Astrocyte (in vitro differentiated cells and primary cell): ENCODE measurements around the gene SRC. TPM values are rescaled to one million over a fixed set of nuclear protein-coding genes. Genes with fewer than 3 reads are reported as not detected.

Experiments used
- DNase-seq: peaks from one replicate; pipeline ENCODE4 v3.0.0-alpha.2; 2010; ENCODE audit warnings: low read depth
- FAIRE-seq: peaks from 2 replicates; lab custom pipeline; 2011; peaks lifted over from hg19 to GRCh38; lab: Jason Lieb, UNC
- H2AFZ ChIP-seq: 2 replicates; pipeline ENCODE4 v1.6.0; 2012; ENCODE audit warnings: low read depth, low read length, inconsistent platforms
- H3K27ac ChIP-seq: 2 replicates; pipeline ENCODE4 v1.5.1; 2011; ENCODE audit warnings: low read depth, low read length, inconsistent platforms
- H3K27me3 ChIP-seq: 2 replicates; pipeline ENCODE4 v1.6.0; 2011; ENCODE audit warnings: low read length, inconsistent platforms; ENCODE audit not compliant: insufficient read depth
- H3K36me3 ChIP-seq: 2 replicates; pipeline ENCODE4 v1.5.1; 2011; ENCODE audit warnings: low read length, inconsistent platforms; ENCODE audit not compliant: insufficient read depth
- H3K4me1 ChIP-seq: 2 replicates; pipeline ENCODE4 v1.5.1; 2011; ENCODE audit warnings: low read length, inconsistent platforms; ENCODE audit not compliant: insufficient read depth
- H3K4me2 ChIP-seq: 2 replicates; pipeline ENCODE4 v1.6.0; 2012; ENCODE audit warnings: low read length, inconsistent platforms
- H3K4me3 ChIP-seq: 2 replicates; pipeline ENCODE4 v1.5.1; 2011; ENCODE audit warnings: low read depth, mild to moderate bottlenecking, low read length, inconsistent platforms; ENCODE audit not compliant: insufficient read depth
- H3K79me2 ChIP-seq: 2 replicates; pipeline ENCODE4 v1.6.0; 2012; ENCODE audit warnings: mild to moderate bottlenecking, low read length, inconsistent platforms; ENCODE audit not compliant: insufficient read depth
- H3K9ac ChIP-seq: 2 replicates; pipeline ENCODE4 v1.6.0; 2012; ENCODE audit warnings: mild to moderate bottlenecking, low read length, inconsistent platforms
- H3K9me3 ChIP-seq: 2 replicates; pipeline ENCODE4 v1.5.1; 2012; ENCODE audit warnings: low read depth, mild to moderate bottlenecking, low read length, inconsistent platforms; ENCODE audit not compliant: insufficient read depth
- H4K20me1 ChIP-seq: 2 replicates; pipeline ENCODE4 v1.6.0; 2012; ENCODE audit warnings: low read length, inconsistent platforms; ENCODE audit not compliant: insufficient read depth
- H3K27ac Mint-ChIP-seq: one replicate; pipeline ENCODE4 v1.8.0; 2021; ENCODE audit warnings: mild to moderate bottlenecking, mixed read lengths; ENCODE audit not compliant: unreplicated experiment
- H3K27me3 Mint-ChIP-seq: one replicate; pipeline ENCODE4 v1.8.0; 2021; ENCODE audit warnings: low read depth, mixed read lengths; ENCODE audit not compliant: unreplicated experiment
- H3K36me3 Mint-ChIP-seq: one replicate; pipeline ENCODE4 v1.8.0; 2021; ENCODE audit warnings: low read depth, mixed read lengths; ENCODE audit not compliant: unreplicated experiment
- H3K4me1 Mint-ChIP-seq: one replicate; pipeline ENCODE4 v1.8.0; 2021; ENCODE audit warnings: low read depth, mixed read lengths; ENCODE audit not compliant: unreplicated experiment
- H3K4me3 Mint-ChIP-seq: one replicate; pipeline ENCODE4 v1.8.0; 2021; ENCODE audit warnings: mild to moderate bottlenecking, moderate library complexity, mixed read lengths; ENCODE audit not compliant: unreplicated experiment
- H3K9me3 Mint-ChIP-seq: one replicate; pipeline ENCODE4 v1.8.0; 2021; ENCODE audit warnings: mild to moderate bottlenecking, mixed read lengths; ENCODE audit not compliant: unreplicated experiment
- CTCF ChIP-seq: IDR thresholded peaks from 2 replicates; pipeline ENCODE4 v1.5.1; 2011; ENCODE audit warnings: low read depth, mild to moderate bottlenecking, inconsistent platforms, low read length, moderate library complexity; ENCODE audit not compliant: insufficient read depth
- EZH2 ChIP-seq: IDR thresholded peaks from 2 replicates; pipeline ENCODE4 v1.6.1; 2012; ENCODE audit warnings: mild to moderate bottlenecking, low read length, inconsistent platforms; ENCODE audit not compliant: insufficient read depth
- total RNA-seq: library from RNA; stranded (reverse); gene quantifications from 2 replicates; pipeline ENCODE4 v1.2.1, GENCODE V29; 2021

The SRC gene
- total RNA-seq, 1 donor from 2014 or later = 33.4 TPM

DNA sequence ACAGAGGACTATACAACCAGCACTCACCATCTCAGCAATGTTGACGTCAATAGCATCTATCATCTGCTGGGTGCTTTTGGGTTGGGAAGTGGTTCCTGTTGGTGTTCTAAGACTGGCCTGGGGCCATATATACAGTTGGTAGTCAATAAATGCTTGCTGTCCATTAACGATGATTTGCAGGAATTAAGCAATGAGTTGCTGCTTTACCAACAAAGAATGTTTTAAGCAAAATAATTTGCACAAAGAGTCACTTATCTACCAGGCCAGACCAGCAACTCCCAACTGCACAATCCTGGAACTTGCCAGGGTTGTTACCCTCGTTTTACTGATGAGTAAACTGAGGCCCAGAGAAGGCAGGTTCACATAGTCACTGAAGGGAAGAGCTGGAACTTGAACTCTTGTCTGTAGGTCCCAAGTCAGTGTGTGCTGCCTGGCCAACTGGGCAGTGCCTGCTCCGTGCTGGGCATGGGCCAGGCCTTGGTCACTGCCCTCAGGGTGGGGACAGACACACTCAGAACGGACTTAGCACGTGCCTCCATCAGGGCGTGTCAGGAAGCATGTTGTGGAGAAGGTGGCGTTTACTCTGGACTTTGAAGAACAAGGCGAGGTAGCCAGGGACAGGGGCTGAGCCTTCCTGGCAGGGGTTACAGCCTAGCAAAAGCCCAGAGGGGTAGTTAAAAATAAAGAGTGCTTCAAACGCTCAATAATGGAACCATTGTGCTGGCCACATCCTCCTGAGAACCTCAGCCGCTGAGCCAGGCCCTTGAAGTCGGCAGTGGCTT is 2.5 kb upstream of the SRC start:
- H3K27ac ChIP-seq = no peak overlapping the region
- peaks cover 17% of the 10 kb centered on the region for H4K20me1 ChIP-seq
- H3K27me3 Mint-ChIP-seq = no peaks in the 10 kb centered on the region
- no peak overlapping the region for H2AFZ ChIP-seq
- H3K27ac Mint-ChIP-seq = no peak overlapping the region
- no peaks in the 10 kb centered on the region for H3K9me3 Mint-ChIP-seq
- H3K36me3 ChIP-seq = no peaks in the 10 kb centered on the region
- DNase-seq (no peak), FAIRE-seq (no peak)
- H3K79me2 ChIP-seq = peaks cover 20% of the 10 kb centered on the region
- H3K4me1 Mint-ChIP-seq = peaks cover 9% of the 10 kb centered on the region
- no peak overlapping the region for H3K9ac ChIP-seq
- H3K4me1 ChIP-seq = peaks cover 8% of the 10 kb centered on the region
- no peaks in the 10 kb centered on the region for H3K9me3 ChIP-seq
- H3K4me3 ChIP-seq = no peak overlapping the region
- H3K4me2 ChIP-seq = no peak overlapping the region
- TF ChIP-seq CTCF (no peak), EZH2 (no peak)
- peaks cover 2% of the 10 kb centered on the region for H3K36me3 Mint-ChIP-seq
- H3K4me3 Mint-ChIP-seq = peak overlapping the region; percentile 27
- no peaks in the 10 kb centered on the region for H3K27me3 ChIP-seq

DNA sequence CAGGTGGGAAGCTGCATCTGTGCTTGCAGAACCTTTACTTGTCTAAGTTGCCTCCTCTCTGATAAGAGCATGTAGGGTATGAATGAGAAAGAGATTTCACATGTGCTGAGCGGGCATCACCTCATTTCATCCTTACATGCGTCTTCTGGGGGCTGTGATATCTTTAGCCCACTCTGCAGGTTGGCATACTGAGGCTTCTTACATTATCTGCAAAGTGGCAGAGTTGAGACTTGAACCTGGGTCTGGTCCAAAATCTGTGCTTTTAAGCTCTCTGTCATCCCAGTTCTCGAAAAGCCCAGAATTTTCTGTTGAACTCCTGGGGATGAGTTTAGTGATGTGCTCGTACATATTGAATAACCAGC is 2.0 kb upstream of the SRC start:
- no peaks in the 10 kb centered on the region for H3K9me3 ChIP-seq
- H2AFZ ChIP-seq = no peak overlapping the region
- H3K27me3 ChIP-seq = no peaks in the 10 kb centered on the region
- no peak overlapping the region for H3K27ac ChIP-seq
- Mint-ChIP-seq H3K9me3 (no peaks in the 10 kb centered on the region), H3K4me3 (no peak overlapping the region), H3K36me3 (peaks cover 2% of the 10 kb centered on the region), H3K27me3 (no peaks in the 10 kb centered on the region), H3K4me1 (peaks cover 14% of the 10 kb centered on the region), H3K27ac (no peak overlapping the region)
- FAIRE-seq (no peak), DNase-seq (no peak)
- H4K20me1 ChIP-seq = peaks cover 23% of the 10 kb centered on the region
- peaks cover 25% of the 10 kb centered on the region for H3K79me2 ChIP-seq
- H3K36me3 ChIP-seq = no peaks in the 10 kb centered on the region
- TF ChIP-seq CTCF (no peak), EZH2 (no peak)
- H3K4me2 ChIP-seq = no peak overlapping the region
- H3K9ac ChIP-seq = no peak overlapping the region
- peaks cover 8% of the 10 kb centered on the region for H3K4me1 ChIP-seq
- H3K4me3 ChIP-seq = no peak overlapping the region
